Stimulated activated naive CD4-positive, alpha-beta T cell treated with Interleukin-2 at 50 U/mL for 16 hours (primary cell): ENCODE results near the gene STXBP2.
A peak's percentile ranks its signal among the peaks of the same experiment; 100 is the strongest.

Source experiments
- DNase-seq: peaks from one replicate; lab custom pipeline; 2025; lab: John Stamatoyannopoulos, UW

The STXBP2 gene

DNA sequence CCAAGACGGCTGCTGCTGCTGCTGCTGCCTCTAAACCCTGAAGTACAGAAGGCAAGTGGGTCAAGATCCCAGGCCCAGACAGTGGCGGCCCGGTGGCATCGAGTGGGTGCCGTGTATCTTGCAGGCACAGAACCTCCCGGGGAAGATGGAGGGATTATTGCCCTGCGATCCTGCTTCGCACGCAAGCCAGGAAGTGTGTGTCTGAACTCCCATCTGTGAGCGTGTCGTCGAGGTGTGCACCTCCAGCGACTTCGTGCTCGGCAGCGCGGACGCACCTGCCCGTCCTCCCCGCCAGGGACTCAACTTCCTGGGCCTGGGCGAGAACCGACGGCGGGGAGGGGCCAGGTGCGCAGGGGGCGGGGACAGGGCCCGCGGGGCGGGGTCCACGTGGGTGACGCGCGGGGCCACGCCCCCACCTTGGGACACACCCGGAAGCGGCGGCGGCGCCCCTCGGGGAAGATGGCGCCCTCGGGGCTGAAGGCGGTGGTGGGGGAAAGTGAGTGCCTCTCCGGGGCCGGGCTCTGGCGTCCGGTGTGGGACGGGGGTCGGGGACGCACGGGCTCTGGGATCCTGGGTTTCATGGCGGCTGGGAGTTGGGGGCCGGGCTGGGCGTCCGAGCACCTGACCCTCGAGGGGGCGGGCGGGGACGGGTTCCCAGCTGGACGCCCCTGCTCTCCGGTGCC lies at the start of gene STXBP2:
Gene STXBP2 (plus strand): TSS at position 420 of the 683 bp plus-strand sequence. CDS start 40 bp downstream, at position 460.
- peak; percentile 86 for DNase-seq

DNA sequence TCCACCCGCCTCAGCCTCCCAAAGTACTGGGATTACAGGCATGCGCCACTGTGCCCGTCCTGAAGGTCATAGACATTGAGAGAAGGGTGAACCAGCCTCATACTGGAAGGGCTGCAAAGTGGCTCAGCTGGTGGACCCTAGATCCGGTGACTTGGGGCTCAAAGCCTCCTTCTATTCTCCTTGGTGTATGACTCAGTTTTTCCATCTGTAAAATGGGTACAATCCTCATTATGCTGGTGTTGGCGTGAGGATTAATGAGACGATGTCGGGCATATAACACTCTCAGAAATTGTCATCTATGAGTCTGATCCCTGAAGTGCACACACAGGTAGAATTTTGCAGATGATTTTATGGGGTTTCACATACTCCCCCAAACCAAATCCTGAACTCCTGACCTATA lies 47.1 kb upstream of the STXBP2 start:
- DNase-seq = no peak

- DNase-seq = no peak
Measured at GRCh38 chr19:7590256-7590655, 46.7 kb upstream of the STXBP2 start.

DNA sequence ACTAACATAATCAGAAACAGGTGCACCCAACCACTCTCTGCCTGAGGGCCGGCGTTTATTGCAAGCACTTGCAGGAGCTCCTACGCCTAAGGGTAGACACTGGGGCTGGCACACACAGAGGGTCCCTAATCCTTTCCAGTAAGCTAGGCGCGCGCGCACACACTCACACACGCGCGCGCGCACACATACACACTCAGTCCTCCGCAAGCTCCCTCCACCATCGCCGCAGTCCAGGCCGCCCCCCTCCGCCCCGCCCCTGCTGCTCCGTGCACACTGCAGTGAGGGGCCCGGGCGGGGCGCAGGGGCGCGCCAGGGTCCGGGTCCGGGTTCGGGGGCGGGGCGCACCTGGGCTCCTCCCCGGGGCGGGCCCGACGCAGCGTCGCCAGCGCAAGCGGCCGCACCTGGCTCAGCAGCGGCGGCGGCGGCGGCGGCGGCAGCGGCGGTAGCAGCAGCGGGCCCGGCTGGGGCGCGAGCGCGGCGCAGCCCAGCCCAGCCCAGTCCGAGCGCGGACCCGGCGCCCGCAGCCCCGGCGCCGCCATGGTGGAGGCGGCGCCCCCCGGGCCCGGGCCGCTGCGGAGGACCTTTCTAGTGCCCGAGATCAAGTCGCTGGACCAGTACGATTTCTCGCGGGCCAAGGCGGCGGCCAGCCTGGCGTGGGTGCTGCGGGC lies 41.3 kb upstream of the STXBP2 start, which contains the start of gene CAMSAP3:
Gene CAMSAP3 (plus strand): TSS at position 398 of the 668 bp plus-strand sequence. CDS start 140 bp downstream, at position 538.
- DNase-seq = no peak

- DNase-seq = no peak
Measured at GRCh38 chr19:7596211-7596937, 40.5 kb upstream of the STXBP2 start.

- DNase-seq = no peak
Measured at GRCh38 chr19:7597689-7598088, 39.2 kb upstream of the STXBP2 start.

- DNase-seq = no peak
Measured at GRCh38 chr19:7598180-7598579, 38.7 kb upstream of the STXBP2 start.

GRCh38 chr19:7600721-7601120 lies 36.2 kb upstream of the STXBP2 start:
- no peak for DNase-seq

DNA sequence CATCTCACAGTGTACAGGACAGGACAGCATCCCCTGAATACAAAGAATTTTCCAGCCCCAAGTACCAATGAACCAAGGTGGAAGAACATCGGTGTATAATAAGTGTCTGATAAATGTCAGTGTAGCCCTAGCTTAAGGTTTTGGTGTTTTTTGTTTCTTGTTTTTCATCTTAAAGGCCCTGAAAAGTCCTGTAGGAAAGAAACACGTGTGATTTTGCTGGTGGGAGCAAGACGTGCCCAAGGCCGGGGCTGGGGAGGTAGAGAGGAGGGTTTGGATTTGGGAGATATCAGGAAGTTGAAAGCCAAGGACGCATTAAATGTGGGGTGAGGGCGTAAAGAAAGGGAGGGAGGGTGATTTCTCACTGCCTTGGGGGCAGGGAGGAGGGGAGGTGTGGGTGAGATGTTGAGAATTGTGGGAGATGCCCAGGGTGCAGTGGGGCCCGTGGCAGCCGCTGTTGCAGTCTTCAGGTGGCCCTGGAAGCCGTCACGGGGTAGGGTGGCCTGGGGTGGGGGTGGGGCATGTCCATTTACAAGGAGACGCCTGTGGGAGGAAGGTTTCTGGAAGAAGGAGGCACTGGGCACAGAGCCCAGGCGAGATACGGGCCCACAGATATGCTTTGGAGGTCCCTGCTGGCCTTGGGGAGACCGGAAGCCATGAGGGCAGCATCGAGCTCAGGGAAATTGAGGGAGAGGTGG lies 34.5 kb upstream of the STXBP2 start:
- no peak for DNase-seq

GRCh38 chr19:7602935-7603497 lies 33.9 kb upstream of the STXBP2 start:
- DNase-seq = no peak

DNA sequence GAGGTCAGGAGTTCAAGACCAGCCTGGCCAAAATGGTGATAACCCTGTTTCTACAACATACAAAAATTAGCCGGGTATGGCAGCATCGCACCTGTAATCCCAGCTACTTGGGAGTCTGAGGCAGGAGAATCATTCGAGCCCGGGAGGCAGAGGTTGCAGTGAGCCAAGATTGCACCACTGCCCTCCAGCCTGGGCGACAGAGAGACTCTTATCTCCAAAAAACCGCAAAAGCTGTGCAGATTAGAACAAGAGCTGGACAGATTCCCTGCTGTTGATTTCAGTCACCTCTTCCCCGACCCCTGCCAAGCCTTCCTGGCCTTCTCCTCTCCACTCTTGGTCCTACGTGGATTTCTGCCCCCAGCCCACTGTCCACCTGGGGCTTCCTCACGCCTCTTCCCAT lies 33.0 kb upstream of the STXBP2 start:
- DNase-seq = no peak

DNA sequence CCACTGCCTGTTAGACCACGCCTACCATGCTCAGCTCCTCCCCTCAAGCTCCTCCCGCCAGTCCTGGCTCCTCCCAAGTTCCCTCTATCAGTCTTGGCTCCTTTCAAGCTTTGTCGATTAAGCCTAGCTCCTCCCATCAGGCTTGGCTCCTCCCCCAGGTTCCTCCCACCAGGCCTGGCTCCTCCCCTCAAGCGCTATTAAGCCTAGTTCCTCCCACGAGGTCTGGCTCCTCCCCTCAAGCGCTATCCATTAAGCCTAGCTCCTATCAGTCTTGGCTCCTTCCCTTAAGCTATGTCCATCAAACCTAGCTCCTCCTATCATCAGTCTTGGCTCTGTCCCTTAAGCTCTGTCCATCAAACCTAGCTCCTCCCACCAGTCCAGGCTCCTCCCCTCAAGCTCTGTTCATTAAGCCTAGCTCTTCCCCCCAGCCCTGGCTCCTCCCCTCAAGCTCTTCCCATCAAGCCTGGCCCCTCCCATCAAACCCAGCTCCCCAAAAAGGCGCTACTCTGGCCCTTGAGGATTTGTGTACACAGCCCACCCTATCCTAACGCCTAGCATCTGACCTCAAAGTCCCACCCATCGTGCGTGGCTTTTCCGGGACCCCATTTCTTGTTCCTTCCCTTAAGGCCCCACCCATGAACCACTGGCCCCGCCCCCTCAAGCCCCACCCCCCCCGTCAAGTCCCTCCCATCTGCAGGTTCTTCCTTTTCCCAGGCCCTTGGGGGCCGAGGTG lies 31.3 kb upstream of the STXBP2 start:
- DNase-seq = no peak

DNA sequence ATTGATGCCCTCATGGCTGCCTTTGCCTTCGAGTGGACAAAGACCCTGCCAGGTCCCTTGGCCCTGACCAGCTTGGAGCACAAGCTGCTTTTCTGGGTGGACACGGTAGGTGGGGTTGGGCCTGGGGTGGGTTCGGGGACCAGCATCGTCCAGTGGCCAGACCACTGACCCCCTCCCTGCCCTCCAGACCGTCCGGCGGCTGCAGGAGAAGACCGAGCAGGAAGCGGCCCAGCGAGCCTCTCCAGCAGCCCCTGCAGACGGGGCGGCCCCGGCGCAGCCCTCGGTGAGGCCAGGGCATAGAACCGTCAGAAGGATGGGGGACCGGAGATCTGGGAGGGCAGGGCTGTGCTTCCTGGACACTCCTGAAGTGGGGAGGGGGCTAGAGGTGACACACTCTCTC lies 30.6 kb upstream of the STXBP2 start:
- no peak for DNase-seq

- DNase-seq = no peak
Measured at GRCh38 chr19:7607212-7607873, 29.6 kb upstream of the STXBP2 start.

DNA sequence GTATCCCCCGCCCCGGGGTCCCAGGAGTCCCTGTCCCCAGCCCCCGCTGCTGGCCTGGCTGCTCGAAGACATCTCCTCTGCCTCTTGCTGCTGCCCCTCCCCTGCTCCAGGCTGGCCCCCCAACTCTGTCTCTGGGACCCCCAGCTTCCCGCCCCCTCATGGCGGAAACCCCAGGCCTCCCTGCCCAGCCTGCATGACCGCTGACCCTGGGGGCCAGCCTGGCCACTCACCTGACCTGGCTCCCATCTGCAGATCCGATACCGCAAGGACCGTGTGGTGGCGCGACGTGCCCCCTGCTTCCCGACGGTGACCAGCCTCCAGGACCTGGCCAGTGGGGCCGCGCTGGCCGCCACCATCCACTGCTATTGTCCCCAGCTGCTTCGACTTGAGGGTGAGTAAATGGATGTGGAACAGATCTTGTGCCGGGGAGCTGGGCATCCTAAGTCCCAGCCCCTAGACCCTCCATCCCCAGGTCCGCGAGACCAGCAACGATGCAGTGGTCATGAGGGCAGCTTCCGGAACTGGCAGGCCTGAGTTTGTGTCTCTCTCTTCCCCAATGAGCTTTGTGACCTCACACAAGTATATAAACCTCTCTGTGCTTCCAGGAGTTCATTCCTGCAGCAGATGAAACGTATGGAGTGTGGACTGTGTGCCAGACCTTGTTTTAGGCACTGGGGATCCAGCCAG lies 28.9 kb upstream of the STXBP2 start:
- DNase-seq = no peak

DNA sequence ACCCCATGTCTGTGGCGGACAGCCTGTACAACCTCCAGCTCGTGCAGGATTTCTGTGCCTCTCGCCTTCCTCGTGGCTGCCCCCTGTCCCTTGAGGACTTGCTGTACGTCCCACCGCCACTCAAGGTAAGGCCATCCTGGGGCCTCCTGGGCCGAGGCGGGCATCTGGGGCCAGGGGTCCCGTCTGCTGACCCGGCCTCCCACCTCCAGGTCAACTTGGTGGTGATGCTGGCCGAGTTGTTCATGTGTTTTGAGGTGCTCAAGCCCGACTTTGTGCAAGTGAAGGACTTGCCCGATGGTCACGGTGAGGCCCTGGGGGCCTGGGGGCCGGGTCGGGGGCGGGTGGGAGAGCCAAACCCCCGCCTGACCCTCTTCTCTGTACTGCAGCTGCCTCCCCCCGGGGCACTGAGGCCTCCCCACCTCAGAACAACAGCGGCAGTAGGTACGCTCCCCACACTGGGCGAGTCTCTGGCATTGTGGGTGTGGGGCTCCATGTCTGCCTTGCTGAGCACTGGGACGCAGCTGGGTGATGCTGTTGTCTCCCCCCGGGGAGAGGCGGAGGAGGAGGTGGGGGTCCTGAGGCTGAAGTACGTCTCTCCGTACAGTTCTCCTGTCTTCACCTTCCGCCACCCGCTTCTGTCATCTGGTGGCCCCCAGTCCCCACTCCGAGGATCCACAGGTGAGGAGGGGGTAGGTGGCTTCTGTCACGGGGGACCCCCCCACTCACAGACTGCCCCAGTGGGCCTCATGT lies 26.2 kb upstream of the STXBP2 start:
- no peak for DNase-seq

- no peak for DNase-seq
Measured at GRCh38 chr19:7611541-7612279, 25.2 kb upstream of the STXBP2 start.
